Keratinocyte (primary cell): ENCODE data around the gene HMGN5.

Experiments used
- CTCF ChIP-seq, 3 experiments: IDR thresholded peaks in 1 of 3; conservative IDR thresholded peaks in 1 of 3; optimal IDR thresholded peaks in 1 of 3; 2 replicates in 2 of 3; 3 replicates in 1 of 3; pipeline versions ENCODE3 to v1.5.1; 2011; ENCODE audit warnings: low read length in 3 of 3, mild to moderate bottlenecking in 3 of 3, moderate library complexity in 2 of 3, control low read depth in 1 of 3, inconsistent platforms in 1 of 3; ENCODE audit not compliant: insufficient read depth in 2 of 3; ENCODE audit errors: extremely low read depth in 1 of 3
- EZH2 ChIP-seq: IDR thresholded peaks from one replicate; pipeline ENCODE4 v1.6.1; 2012; ENCODE audit warnings: inconsistent platforms, mild to moderate bottlenecking, low read length, moderate library complexity

DNA sequence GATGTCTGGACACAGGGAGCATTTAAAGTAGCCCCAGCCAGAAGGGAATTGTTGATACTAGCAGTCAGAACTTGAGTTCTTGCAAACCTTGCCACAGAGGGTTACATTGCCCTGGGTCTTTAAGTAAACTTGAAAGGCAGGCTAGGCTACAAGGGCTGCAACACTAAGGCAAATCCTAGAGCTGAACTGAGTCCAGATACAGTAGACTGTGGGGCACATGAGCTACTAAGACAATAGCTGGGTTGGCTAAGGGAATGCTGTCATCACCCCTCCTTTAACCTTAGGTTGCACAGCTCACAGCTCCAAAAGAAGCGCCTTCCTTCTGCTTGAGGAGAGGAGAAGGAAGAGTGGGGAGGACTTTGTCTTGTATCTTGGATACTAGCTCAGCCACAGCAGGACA is 35.8 kb upstream of the HMGN5 start:
- TF ChIP-seq CTCF (optimal IDR thresholded peaks at IDR 0.05 in 1 of 3, IDR thresholded peaks at IDR 0.05 in 1 of 3, conservative IDR thresholded peaks at IDR 0.05 in 1 of 3; ENCODE audit: extremely low read depth in 1 of 3, insufficient read depth in 2 of 3, low read length in 3 of 3) (no peak), EZH2 (no peak)
